HG03039 (cell line): ENCODE data around the gene SPATA21.
"Not testable (repeated sequence)": the region's sequence is repeated elsewhere in the genome, so short reads cannot be mapped to it uniquely, and the experiment has no call there.

ENCODE experiments used
- ATAC-seq: cut with Tn5 transposase; IDR thresholded peaks from one replicate; pipeline ENCODE4 v1.9.1; 2021; ENCODE audit warnings: mild to moderate bottlenecking, moderate library complexity; ENCODE audit not compliant: unreplicated experiment

The SPATA21 gene

DNA sequence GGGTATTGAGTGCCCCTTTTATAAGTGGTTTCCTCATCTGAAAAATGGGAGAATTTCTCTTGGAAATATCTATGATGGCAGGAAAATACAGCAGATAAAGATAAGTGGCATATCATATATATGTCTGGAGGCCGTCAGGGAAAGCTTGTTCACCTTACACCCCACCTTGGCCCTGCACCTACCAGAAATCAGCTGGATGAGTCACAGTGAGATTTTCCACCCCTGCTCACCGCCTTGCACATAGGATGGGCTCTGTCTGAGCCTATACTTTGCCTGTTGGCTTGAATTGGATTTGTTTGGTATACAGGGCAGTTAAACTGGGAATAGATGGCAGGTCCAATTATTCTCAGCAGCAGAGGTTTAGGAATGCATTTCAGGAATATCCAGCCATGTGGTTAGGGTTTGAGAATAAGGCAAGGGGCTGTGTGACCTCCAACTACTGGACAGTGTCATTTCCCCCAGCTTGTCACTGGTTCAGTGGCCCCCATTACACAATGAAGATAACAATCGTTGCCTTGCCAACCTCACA, at the start of gene SPATA21:
Gene SPATA21 (minus strand): TSS at position 479 of the 529 bp plus-strand sequence. CDS start 6,053 bp downstream, outside the sequence.
- no peak for ATAC-seq

DNA sequence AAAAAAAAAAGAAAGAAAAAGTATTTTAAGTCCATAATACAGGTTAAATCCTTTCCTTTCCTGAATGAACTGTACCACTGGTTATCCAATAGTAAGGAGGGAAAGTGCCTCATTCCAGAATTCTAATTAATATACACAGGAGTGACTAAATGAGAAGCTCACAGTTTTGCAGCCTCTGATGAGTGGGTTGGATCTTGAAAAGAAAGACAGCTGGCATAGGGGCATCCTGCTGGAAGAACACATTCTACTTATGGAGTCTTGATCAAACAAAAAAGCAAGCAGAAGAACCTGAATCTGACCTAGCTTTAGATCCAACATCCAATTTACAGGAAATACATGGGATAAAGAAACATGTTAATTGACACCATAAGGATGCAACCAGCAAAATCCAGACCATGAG, 49.8 kb upstream of the SPATA21 start:
- not testable (repeated sequence) for ATAC-seq

DNA sequence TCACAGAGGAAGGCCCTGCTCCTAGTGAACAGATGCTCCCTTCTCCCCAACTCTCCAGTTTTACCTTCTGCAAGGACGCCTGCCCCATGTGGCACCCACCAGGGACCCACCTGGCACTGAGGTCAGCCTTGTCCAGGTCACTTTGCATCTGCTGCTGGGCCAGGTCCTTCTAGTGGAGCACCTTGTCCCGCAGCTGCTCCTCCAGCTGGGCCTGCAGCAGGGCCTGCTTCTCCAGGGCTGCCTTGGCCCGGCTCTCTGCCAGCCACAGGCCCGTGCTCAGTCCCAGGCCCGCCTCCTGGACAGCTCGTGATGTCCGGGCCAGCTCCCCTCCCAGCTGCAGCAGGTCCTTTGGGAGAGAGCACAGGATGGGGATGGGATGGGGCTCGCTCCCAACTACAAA, 49.1 kb upstream of the SPATA21 start:
- not testable (repeated sequence) for ATAC-seq

DNA sequence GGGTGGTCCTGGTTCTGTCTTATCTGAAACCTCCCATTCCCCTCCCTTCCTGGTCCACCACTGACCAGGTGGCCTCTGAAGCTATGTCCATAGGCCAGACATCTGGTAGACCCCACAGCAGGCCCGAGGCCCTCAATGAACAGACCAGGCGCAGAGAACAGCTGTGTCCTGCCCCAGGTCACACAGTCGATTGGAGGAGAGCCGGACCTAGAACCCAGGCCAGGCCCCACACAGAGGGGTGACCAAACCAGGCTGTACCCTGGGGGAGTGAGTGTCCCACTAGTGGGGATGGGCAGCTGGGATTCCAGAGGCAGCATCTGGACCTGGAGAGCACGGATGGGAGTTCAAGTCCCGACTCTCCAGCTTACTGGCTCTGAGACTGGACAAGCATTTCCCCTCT, 47.7 kb upstream of the SPATA21 start:
- ATAC-seq = no peak

DNA sequence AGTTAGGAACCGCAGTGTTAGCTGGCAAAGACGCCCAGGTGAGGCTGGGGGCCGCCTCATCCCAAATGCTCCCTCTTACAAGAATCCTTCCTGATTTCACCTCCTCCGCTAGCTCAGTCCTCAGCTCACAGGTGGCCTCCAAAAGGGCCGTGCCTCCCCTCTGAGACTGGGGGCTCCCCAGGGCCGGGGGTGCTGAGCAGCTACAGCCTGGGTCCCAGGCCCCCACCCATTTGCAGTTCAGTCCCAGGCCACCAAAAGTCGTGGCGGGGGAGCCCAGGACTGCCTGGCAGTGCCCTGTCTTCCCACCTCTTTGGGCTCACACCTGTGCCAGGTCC, 47.2 kb upstream of the SPATA21 start:
- no peak for ATAC-seq

- ATAC-seq = not testable (repeated sequence)
Observed at GRCh38 chr1:16483639-16484500, 46.6 kb upstream of the SPATA21 start.

GRCh38 chr1:16483146-16483545, 45.9 kb upstream of the SPATA21 start:
- ATAC-seq = not testable (repeated sequence)

DNA sequence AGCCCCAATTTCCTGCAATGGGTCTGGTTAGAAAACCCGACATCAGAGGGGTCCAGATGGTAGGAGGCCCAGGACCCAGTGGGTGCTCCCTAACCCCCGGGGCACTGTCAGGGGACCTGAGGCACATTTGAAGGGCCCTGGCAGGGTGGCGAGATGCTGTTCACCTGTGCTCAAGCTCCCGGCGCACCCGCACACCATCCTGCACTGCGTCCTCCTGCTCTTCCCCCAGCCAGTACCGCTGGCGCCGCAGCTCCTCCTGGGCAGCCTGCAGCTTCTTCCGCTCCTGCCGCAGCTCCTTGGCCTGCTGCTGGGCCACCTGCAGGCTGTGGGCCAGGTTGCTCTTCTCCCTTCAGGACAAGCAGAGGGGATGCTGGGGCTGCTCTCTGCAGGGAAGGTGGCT, 40.9 kb upstream of the SPATA21 start:
- ATAC-seq = no peak

- not testable (repeated sequence) for ATAC-seq
Observed at GRCh38 chr1:16475771-16476770, 38.8 kb upstream of the SPATA21 start.

DNA sequence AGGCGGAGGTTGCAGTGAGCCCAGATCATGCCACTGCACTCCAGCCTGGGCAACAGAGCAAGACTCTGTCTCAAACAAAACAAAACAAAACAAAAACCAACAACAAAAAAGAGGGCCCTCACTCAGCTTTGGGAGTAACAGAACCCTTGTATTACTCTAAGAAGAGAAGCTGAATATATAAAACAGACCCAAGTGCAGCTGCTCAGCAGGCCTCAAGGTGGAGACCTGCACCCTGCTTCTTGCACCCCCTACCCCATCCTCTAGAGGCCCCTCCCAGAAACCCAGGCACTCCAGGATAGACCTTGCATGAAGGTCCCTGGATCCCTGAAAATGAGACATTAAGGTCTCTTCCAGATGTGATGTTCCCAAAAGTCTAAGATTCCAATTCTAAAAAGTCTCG, 37.7 kb upstream of the SPATA21 start:
- not testable (repeated sequence) for ATAC-seq

GRCh38 chr1:16474166-16474800, 37.1 kb upstream of the SPATA21 start:
- no peak for ATAC-seq

GRCh38 chr1:16468558-16468957, 31.3 kb upstream of the SPATA21 start:
- no peak for ATAC-seq

- ATAC-seq = no peak
Observed at GRCh38 chr1:16464917-16465625, 27.8 kb upstream of the SPATA21 start.

DNA sequence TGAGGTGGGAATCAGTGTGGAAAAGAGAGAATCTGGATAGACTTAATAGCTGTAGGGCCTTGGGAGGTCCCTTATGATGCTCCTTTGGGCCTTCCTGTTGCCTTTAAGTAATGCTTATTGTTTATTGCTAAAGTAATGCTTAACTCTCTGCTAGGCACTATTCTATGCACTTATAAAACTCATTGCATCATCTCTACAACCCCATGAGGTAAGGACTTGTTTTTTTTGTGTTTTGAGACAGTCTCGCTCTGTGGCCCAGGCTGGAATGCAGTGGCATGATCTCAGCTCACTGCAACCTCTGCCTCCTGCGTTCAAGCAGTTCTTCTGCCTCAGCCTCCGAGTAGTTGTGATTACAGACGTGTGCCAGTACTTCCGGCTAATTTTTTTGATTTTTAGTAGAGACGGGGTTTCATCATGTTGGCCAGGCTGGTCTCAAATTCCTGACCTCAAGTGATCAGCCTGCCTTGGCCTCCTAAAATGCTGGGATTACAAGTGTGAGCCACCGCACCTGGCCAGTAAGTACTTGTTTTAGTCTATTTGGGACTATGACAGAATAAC, 25.6 kb upstream of the SPATA21 start:
- ATAC-seq = no peak

- ATAC-seq = no peak
Observed at GRCh38 chr1:16461681-16462080, 24.5 kb upstream of the SPATA21 start.

GRCh38 chr1:16459352-16459925, 22.2 kb upstream of the SPATA21 start:
- ATAC-seq = no peak

DNA sequence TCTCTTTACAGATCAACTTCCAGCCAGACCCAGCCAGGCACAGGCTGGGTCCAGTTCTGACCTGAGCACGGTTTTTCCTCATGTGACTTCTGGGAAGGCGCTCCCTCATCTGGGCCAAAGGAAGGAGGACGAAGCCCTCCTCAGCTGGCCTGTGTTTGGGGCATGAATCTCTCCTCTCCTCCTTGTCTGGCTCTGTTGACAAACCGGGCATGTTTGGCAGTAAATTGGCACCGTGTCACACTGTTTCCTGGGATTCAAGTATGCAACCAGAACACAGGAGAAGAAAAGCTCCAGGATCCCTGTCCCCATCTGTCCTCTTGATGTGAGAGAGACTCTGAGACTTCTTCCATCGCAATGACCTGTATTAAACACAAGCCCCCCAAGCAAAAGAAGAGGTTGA, 21.6 kb upstream of the SPATA21 start:
- ATAC-seq = no peak

- ATAC-seq = not testable (repeated sequence)
Observed at GRCh38 chr1:16456151-16456550, 18.9 kb upstream of the SPATA21 start.

- ATAC-seq = not testable (repeated sequence)
Observed at GRCh38 chr1:16454909-16455308, 17.7 kb upstream of the SPATA21 start.
